K562 (cell line): ENCODE data around the gene SLC39A3. TPM values are rescaled to one million over a fixed set of nuclear protein-coding genes. Genes with fewer than 3 reads are reported as not detected.
A peak's percentile ranks its signal among the peaks of the same experiment; 100 is the strongest.

Experiments
- ATAC-seq: fragments of 200-7000 bp; cut with Tn5 transposase; 3 replicates; pipeline ENCODE4 v1.9.1; 2020; ENCODE audit warnings: moderate library complexity
- BruUV-seq: library from RNA; stranded (reverse); fragments of 400-500 nt; replicated peaks from 2 replicates; lab custom pipeline; 2021; lab: Mats Ljungman, UMichigan
- CTCF ChIA-PET: fragments of 300-600 bp; formaldehyde crosslinking; extraction: SDS; loops from one replicate; lab custom pipeline; 2021; ENCODE audit warnings: low intra/inter-chr PET ratio; lab: Yijun Ruan, JAX
- POLR2A ChIA-PET: fragments of 300-600, 350-650 bp; sonication (Branson Sonifier 250); formaldehyde crosslinking; extraction: SDS; loops from one replicate; lab custom pipeline; 2021; ENCODE audit warnings: antibody characterized with exemption, inconsistent platforms; lab: Yijun Ruan, JAX
- DNase-seq, 4 experiments: peaks; one replicate each; pipeline versions ENCODE4 v3.0.0 to v3.0.0-alpha.2; 2011 to 2018; ENCODE audit warnings: low spot score in 3 of 4, mixed read lengths in 3 of 4; ENCODE audit errors: extremely low read depth in 1 of 4
- FAIRE-seq: peaks from 2 replicates; lab custom pipeline; 2011; peaks lifted over from hg19 to GRCh38; lab: Jason Lieb, UNC
- H2AFZ ChIP-seq: 2 replicates; pipeline ENCODE4 v1.6.0; 2011; ENCODE audit warnings: low read depth, low read length, control low read depth, inconsistent platforms
- H3K27ac ChIP-seq: fragments of 200-600 bp; 3 replicates; pipeline ENCODE4 v1.8.0; 2011; ENCODE audit warnings: low read depth, mild to moderate bottlenecking, control low read depth, inconsistent platforms, low read length, moderate library complexity, mixed read lengths; ENCODE audit errors: extremely low read depth
- H3K27me3 ChIP-seq, 2 experiments: fragments of 300-600 bp in 1 of 2; 2 replicates in 1 of 2; 3 replicates in 1 of 2; pipeline versions ENCODE4 v1.6.0 to v1.8.0; 2011; ENCODE audit warnings: inconsistent platforms in 2 of 2, low read length in 2 of 2, mild to moderate bottlenecking in 1 of 2, mixed read lengths in 1 of 2, moderate library complexity in 1 of 2; ENCODE audit not compliant: control insufficient read depth in 2 of 2, insufficient read depth in 2 of 2
- H3K36me3 ChIP-seq: fragments of 300-600 bp; 3 replicates; pipeline ENCODE4 v1.8.0; 2011; ENCODE audit warnings: mild to moderate bottlenecking, low read length, inconsistent platforms; ENCODE audit not compliant: control insufficient read depth, insufficient read depth
- H3K4me1 ChIP-seq, 2 experiments: fragments of 200-600 bp in 1 of 2; replicated peaks in 1 of 2; 2 replicates in 1 of 2; 3 replicates in 1 of 2; pipeline versions ENCODE4 v1.5.1 to v1.8.0; 2011; ENCODE audit warnings: inconsistent platforms in 2 of 2, low read length in 2 of 2, mild to moderate bottlenecking in 1 of 2, mixed read lengths in 1 of 2, moderate library complexity in 1 of 2; ENCODE audit not compliant: control insufficient read depth in 2 of 2, insufficient read depth in 2 of 2
- H3K4me2 ChIP-seq: 2 replicates; pipeline ENCODE4 v1.6.1; 2011; ENCODE audit warnings: low read length, control low read depth, inconsistent platforms, mixed read lengths; ENCODE audit not compliant: insufficient read depth
- H3K4me3 ChIP-seq: fragments of 200-600 bp; sonication (generic), shearing (Covaris generic); 2 replicates; pipeline ENCODE4 v1.5.1; 2016; ENCODE audit warnings: control low read depth, inconsistent platforms
- H3K79me2 ChIP-seq: fragments of 200-600 bp; 3 replicates; pipeline ENCODE4 v1.8.0; 2011; ENCODE audit warnings: low read length, inconsistent platforms; ENCODE audit not compliant: control insufficient read depth, insufficient read depth
- H3K9ac ChIP-seq, 2 experiments: 2 replicates each; pipeline versions ENCODE4 v1.6.0 to v1.6.1; 2011; ENCODE audit warnings: low read depth in 2 of 2, low read length in 2 of 2, control low read depth in 1 of 2, inconsistent platforms in 1 of 2, mild to moderate bottlenecking in 1 of 2, mixed read lengths in 1 of 2; ENCODE audit not compliant: insufficient read depth in 1 of 2
- H3K9me1 ChIP-seq: one replicate; pipeline ENCODE4 v1.6.0; 2011; ENCODE audit warnings: inconsistent platforms, mild to moderate bottlenecking, low read length, moderate library complexity; ENCODE audit not compliant: control insufficient read depth, insufficient read depth
- H3K9me3 ChIP-seq: replicated peaks from 2 replicates; pipeline ENCODE4 v1.5.1; 2011; ENCODE audit warnings: low read depth, low read length, inconsistent platforms; ENCODE audit not compliant: control insufficient read depth, insufficient read depth
- H4K20me1 ChIP-seq: replicated peaks from 2 replicates; pipeline ENCODE4 v1.6.1; 2011; ENCODE audit warnings: low read length, inconsistent platforms, mixed read lengths; ENCODE audit not compliant: control insufficient read depth, insufficient read depth
- BACH1 ChIP-seq: fragments of 200-800 bp; sonication (Bioruptor generic); IDR thresholded peaks from 2 replicates; pipeline ENCODE4 v1.6.1; 2016; ENCODE audit warnings: missing genetic modification characterization, missing compliant biosample characterization
- DACH1 ChIP-seq: fragments of 450-650 bp; IDR thresholded peaks from 2 replicates; pipeline ENCODE4 v1.6.1; 2018; ENCODE audit not compliant: partially characterized antibody
- DIDO1 ChIP-seq: fragments of 450-650 bp; IDR thresholded peaks from 2 replicates; pipeline ENCODE4 v1.6.1; 2016; ENCODE audit warnings: low read depth, missing biosample characterization, missing genetic modification characterization
- EP400 ChIP-seq: fragments of 450-650 bp; IDR thresholded peaks from 2 replicates; pipeline ENCODE4 v1.6.1; 2017; ENCODE audit warnings: antibody characterized with exemption, mild to moderate bottlenecking, moderate library complexity
- EWSR1 ChIP-seq: fragments of 450-650 bp; IDR thresholded peaks from 2 replicates; pipeline ENCODE4 v1.6.1; 2018; ENCODE audit warnings: borderline replicate concordance, mild to moderate bottlenecking, low read depth, moderate library complexity; ENCODE audit not compliant: partially characterized antibody
- FOS ChIP-seq: IDR thresholded peaks from 3 replicates; pipeline ENCODE4 v1.6.1; 2011; ENCODE audit not compliant: insufficient read length; ENCODE audit errors: extremely low read depth
- GABPB2 ChIP-seq: fragments of 250-450 bp; sonication (Bioruptor Pico); conservative IDR thresholded peaks from 2 replicates; pipeline ENCODE4 v1.5.1; 2021; ENCODE audit warnings: mild to moderate bottlenecking
- HMGN3 ChIP-seq: IDR thresholded peaks from 2 replicates; pipeline ENCODE4 v1.6.1; 2011; ENCODE audit warnings: borderline replicate concordance, low read depth, mild to moderate bottlenecking, mixed read lengths, low read length; ENCODE audit not compliant: insufficient read length; ENCODE audit errors: extremely low read depth
- HSF4 ChIP-seq: fragments of 250-450 bp; sonication (Bioruptor Pico); IDR thresholded peaks from 2 replicates; pipeline ENCODE4 v2.1.2; 2022; ENCODE audit warnings: mild to moderate bottlenecking, moderate library complexity, borderline replicate concordance
- KDM5B ChIP-seq: fragments of 200-600 bp; sonication (generic); IDR thresholded peaks from 2 replicates; pipeline ENCODE4 v1.6.1; 2012; ENCODE audit warnings: low read depth, mild to moderate bottlenecking, moderate library complexity, low read length, control low read depth, inconsistent platforms; ENCODE audit not compliant: insufficient replicate concordance
- LEF1 ChIP-seq: fragments of 450-650 bp; IDR thresholded peaks from 2 replicates; pipeline ENCODE4 v1.6.1; 2016; ENCODE audit warnings: mild to moderate bottlenecking
- MEF2D ChIP-seq: conservative IDR thresholded peaks from 2 replicates; pipeline ENCODE4 v1.6.1; 2016; ENCODE audit warnings: low read depth, missing genetic modification characterization, missing compliant biosample characterization
- NFYB ChIP-seq: IDR thresholded peaks from 2 replicates; pipeline ENCODE4 v1.6.1; 2011; ENCODE audit warnings: mild to moderate bottlenecking, moderate library complexity; ENCODE audit not compliant: insufficient read length; ENCODE audit errors: extremely low read depth
- TARDBP ChIP-seq: fragments of 450-650 bp; IDR thresholded peaks from 2 replicates; pipeline ENCODE4 v1.6.1; 2016
- TEAD1 ChIP-seq, 2 experiments: fragments of 450-650 bp in 1 of 2; sonication (generic) in 1 of 2; formaldehyde crosslinking; IDR thresholded peaks; 2 replicates each; pipeline versions ENCODE4 v1.4.0 to v1.8.0; 2020 to 2022; ENCODE audit warnings: mild to moderate bottlenecking in 2 of 2, missing genetic modification reagents in 1 of 2
- ZFX ChIP-seq: sonication (generic); formaldehyde crosslinking; IDR thresholded peaks from 2 replicates; pipeline ENCODE4 v1.8.0; 2022; ENCODE audit warnings: mild to moderate bottlenecking, missing genetic modification reagents, moderate library complexity
- ZNF41 ChIP-seq: fragments of 250-450 bp; sonication (Bioruptor Pico); conservative IDR thresholded peaks from 2 replicates; pipeline ENCODE4 v1.4.0; 2020; ENCODE audit warnings: mild to moderate bottlenecking
- ZNF444 ChIP-seq: fragments of 250-450 bp; sonication (Bioruptor Pico); IDR thresholded peaks from 2 replicates; pipeline ENCODE4 v1.4.0; 2020; ENCODE audit warnings: mild to moderate bottlenecking, moderate library complexity
- WGBS: fragments of 100-300 bp; shearing (Covaris generic); methylation state at CpG from one replicate; pipeline ENCODE4 v1.1.6; 2016; ENCODE audit warnings: low coverage, mixed read lengths; ENCODE audit not compliant: insufficient coverage; ENCODE audit errors: missing lambda C conversion rate; 5-methylcytosine and 5-hydroxymethylcytosine counted together
- in situ Hi-C: fragments of 300-500 bp; cut with MboI; formaldehyde crosslinking; loops from 4 replicates; pipeline ENCODE4 v1.15.0; 2018; ENCODE audit warnings: inconsistent platforms, mixed read lengths
- intact Hi-C: fragments of 100-400 bp; cut with micrococcal nuclease; formaldehyde crosslinking; loops from 2 replicates; pipeline ENCODE4 v1.14.2; 2022
- polyA plus RNA-seq, 8 experiments: library from polyadenylated mRNA; depleted of rRNA in 4 of 8; stranded (reverse) in 5 of 8; unstranded in 3 of 8; fragments of >200 nt; fragmentation: Nextera tagmentation in 2 of 8; fragmentation: Illumina TruSeq in 1 of 8; extraction: Ambion mirVana in 2 of 8; extraction: Trizol in 1 of 8; gene quantifications; 2 replicates each; pipeline versions ENCODE4 v1.2.1 to v1.2.3, GENCODE V29; 2011 to 2014; ENCODE audit warnings: inconsistent platforms in 1 of 8, missing spikeins in 1 of 8
- total RNA-seq, 7 experiments: library from RNA; depleted of rRNA in 6 of 7; stranded (reverse); fragments of >200 nt in 6 of 7; fragmentation: Illumina TruSeq in 2 of 7; extraction: Trizol in 2 of 7; gene quantifications; 2 replicates each; pipeline versions ENCODE4 v1.2.1 to v1.2.3, GENCODE V29; 2011 to 2021; ENCODE audit warnings: low replicate concordance in 1 of 7
- TF ChIP-seq, protein P1 (sequence below): fragments of 250-450 bp; sonication (Bioruptor Pico); IDR thresholded peaks from 2 replicates; pipeline ENCODE4 v1.4.0; 2020
- TF ChIP-seq, protein P2 (sequence below): fragments of 450-650 bp; IDR thresholded peaks from 2 replicates; pipeline ENCODE4 v1.6.1; 2017; ENCODE audit warnings: antibody characterized with exemption, mild to moderate bottlenecking

The SLC39A3 gene
- total and polyA plus RNA-seq, 9 of the 15 experiments (the other 6 are each of a cell fraction or from before 2014, with no cell fraction given): 2.3 to 215 (median 127) TPM

DNA sequence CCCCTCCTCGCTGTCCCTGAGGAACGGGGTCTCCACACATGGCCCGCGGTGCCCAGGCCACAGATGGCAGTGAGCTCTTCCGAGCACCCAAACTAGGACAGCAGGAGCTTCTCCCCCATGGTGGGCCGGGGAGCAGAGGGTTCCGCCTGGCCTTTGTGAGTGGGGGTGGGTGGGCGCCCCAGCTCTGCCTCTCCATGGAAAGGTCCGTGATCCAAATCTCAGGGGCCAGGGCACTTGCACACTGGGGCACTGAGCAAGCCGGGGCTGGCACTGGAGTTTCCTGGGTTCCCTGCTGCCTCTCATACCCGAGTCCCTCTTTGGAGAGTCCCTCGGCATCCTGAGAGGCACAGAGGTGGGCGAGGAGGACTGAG is 16.5 kb downstream of the SLC39A3 start:
- ATAC-seq (no peak), FAIRE-seq (no peak), DNase-seq (no peak)
- Histone ChIP-seq H3K27me3 (peaks cover 2 to 10% of the 10 kb centered on the region in 2 experiments; a peak in 2 of 5 replicates), H2AFZ (peak overlapping the region; percentile 67), H3K9me3 (no peaks in the 10 kb centered on the region), H3K4me3 (no peak overlapping the region), H3K4me1 (peaks cover 17 to 63% of the 10 kb centered on the region in 2 experiments), H3K4me2 (no peak overlapping the region; the same call in 1 of the 2 replicates), H3K36me3 (no peaks in the 10 kb centered on the region), H3K79me2 (no peaks in the 10 kb centered on the region), H3K9ac (peak overlapping the region in 1 of 2 experiments; percentile 91; a peak in 2 of 4 replicates), H3K27ac (peak overlapping the region; percentile 10; the same call in 1 of the 3 replicates), H4K20me1 (peaks cover 7% of the 10 kb centered on the region; the same call in 1 of the 2 replicates), H3K9me1 (no peaks in the 10 kb centered on the region)
- in situ Hi-C loops: no loop called here
- WGBS: 18% methylated on average over 7 of the region's 13 CpGs
- ChIA-PET CTCF (no interaction called here), POLR2A (interaction anchor here (0.6 to 1.6 kb wide), 8 partner anchors 9 to 143 kb away, joined by 3 to 5 read pairs (median 3); partner anchors contain the start of gene SGTA)
- BruUV-seq: no TSS peak
- intact Hi-C loops: no loop called here
- TF ChIP-seq EWSR1 (no peak), ZNF444 (CRISPR knock-in tag) (no peak), ZFX (CRISPR knock-in tag) (peak; percentile 23; the same call in 1 of the 2 replicates), MEF2D (tag) (peak; percentile 66), GABPB2 (CRISPR knock-in tag) (no peak), DIDO1 (tag) (no peak), TARDBP (no peak), FOS (no peak), HSF4 (CRISPR knock-in tag) (no peak), NFYB (no peak), HMGN3 (peak; percentile 7), KDM5B (no peak), EP400 (no peak), BACH1 (no peak), DACH1 (no peak), ZNF41 (CRISPR knock-in tag) (no peak), LEF1 (no peak), TEAD1 (CRISPR knock-in tag; IDR thresholded peaks at IDR 0.05) (no peak)
- TF ChIP-seq, protein P1, sequence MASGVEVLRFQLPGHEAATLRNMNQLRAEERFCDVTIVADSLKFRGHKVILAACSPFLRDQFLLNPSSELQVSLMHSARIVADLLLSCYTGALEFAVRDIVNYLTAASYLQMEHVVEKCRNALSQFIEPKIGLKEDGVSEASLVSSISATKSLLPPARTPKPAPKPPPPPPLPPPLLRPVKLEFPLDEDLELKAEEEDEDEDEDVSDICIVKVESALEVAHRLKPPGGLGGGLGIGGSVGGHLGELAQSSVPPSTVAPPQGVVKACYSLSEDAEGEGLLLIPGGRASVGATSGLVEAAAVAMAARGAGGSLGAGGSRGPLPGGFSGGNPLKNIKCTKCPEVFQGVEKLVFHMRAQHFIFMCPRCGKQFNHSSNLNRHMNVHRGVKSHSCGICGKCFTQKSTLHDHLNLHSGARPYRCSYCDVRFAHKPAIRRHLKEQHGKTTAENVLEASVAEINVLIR (CRISPR knock-in tag): no peak
- TF ChIP-seq, protein P2, sequence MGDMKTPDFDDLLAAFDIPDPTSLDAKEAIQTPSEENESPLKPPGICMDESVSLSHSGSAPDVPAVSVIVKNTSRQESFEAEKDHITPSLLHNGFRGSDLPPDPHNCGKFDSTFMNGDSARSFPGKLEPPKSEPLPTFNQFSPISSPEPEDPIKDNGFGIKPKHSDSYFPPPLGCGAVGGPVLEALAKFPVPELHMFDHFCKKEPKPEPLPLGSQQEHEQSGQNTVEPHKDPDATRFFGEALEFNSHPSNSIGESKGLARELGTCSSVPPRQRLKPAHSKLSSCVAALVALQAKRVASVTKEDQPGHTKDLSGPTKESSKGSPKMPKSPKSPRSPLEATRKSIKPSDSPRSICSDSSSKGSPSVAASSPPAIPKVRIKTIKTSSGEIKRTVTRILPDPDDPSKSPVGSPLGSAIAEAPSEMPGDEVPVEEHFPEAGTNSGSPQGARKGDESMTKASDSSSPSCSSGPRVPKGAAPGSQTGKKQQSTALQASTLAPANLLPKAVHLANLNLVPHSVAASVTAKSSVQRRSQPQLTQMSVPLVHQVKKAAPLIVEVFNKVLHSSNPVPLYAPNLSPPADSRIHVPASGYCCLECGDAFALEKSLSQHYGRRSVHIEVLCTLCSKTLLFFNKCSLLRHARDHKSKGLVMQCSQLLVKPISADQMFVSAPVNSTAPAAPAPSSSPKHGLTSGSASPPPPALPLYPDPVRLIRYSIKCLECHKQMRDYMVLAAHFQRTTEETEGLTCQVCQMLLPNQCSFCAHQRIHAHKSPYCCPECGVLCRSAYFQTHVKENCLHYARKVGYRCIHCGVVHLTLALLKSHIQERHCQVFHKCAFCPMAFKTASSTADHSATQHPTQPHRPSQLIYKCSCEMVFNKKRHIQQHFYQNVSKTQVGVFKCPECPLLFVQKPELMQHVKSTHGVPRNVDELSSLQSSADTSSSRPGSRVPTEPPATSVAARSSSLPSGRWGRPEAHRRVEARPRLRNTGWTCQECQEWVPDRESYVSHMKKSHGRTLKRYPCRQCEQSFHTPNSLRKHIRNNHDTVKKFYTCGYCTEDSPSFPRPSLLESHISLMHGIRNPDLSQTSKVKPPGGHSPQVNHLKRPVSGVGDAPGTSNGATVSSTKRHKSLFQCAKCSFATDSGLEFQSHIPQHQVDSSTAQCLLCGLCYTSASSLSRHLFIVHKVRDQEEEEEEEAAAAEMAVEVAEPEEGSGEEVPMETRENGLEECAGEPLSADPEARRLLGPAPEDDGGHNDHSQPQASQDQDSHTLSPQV: peak; percentile 5; the same call in 1 of the 2 replicates
